Ovary (tissue), 10 donors: ENCODE data around the gene CSHL1. TPM values are rescaled to one million over a fixed set of nuclear protein-coding genes. Genes with fewer than 3 reads are reported as not detected.

Experiments used
- DNase-seq, 5 donors: peaks; one replicate each; pipeline ENCODE4 v3.0.0-alpha.2; 2019 to 2020
- H3K27ac ChIP-seq, 2 donors: fragments of 200-600 bp; one replicate each; pipeline versions ENCODE4 v1.5.1 to v1.8.0; 2019 to 2022
- H3K27me3 ChIP-seq: fragments of 200-600 bp; one replicate; pipeline ENCODE4 v1.8.0; 2022
- H3K36me3 ChIP-seq: fragments of 200-600 bp; sonication (generic); one replicate; pipeline ENCODE4 v1.5.1; 2019
- H3K4me1 ChIP-seq: one replicate; pipeline ENCODE4 v1.8.1; 2013; ENCODE audit warnings: mild to moderate bottlenecking, moderate library complexity; ENCODE audit not compliant: insufficient read depth
- H3K4me3 ChIP-seq: fragments of 200-600 bp; sonication (generic); one replicate; pipeline ENCODE4 v1.5.1; 2017
- H3K9me3 ChIP-seq, 2 donors: fragments of 200-600 bp in 1 of 2; sonication (generic) in 1 of 2; one replicate each; pipeline versions ENCODE4 v1.5.1 to v1.8.1; 2013 to 2019; ENCODE audit warnings: mild to moderate bottlenecking in 1 of 2, moderate library complexity in 1 of 2
- CTCF ChIP-seq, 3 donors: fragments of 450-650 bp in 2 of 3; fragments of 200-600 bp in 1 of 3; IDR thresholded peaks; one replicate each; pipeline versions ENCODE4 v1.5.1 to v1.8.0; 2016 to 2022; ENCODE audit warnings: antibody characterized with exemption in 3 of 3, mild to moderate bottlenecking in 1 of 3
- EP300 ChIP-seq: sonication (generic); formaldehyde crosslinking; IDR thresholded peaks from one replicate; pipeline ENCODE4 v1.6.1; 2017; ENCODE audit warnings: antibody characterized with exemption
- POLR2A ChIP-seq: fragments of 450-650 bp; IDR thresholded peaks from one replicate; pipeline ENCODE4 v1.6.1; 2017; ENCODE audit warnings: antibody characterized with exemption, mild to moderate bottlenecking, moderate library complexity
- WGBS, 3 donors: extraction: QIAGEN DNeasy Blood & Tissue Kit in 1 of 3; methylation state at CpG; one replicate each; pipeline versions ENCODE4 v1.1.5 to v1.1.7; 2013 to 2017; 5-methylcytosine and 5-hydroxymethylcytosine counted together
- intact Hi-C, 4 donors: fragments of 100-400 bp; cut with DNase I; formaldehyde crosslinking; loops; one replicate each; pipeline versions ENCODE4 v1.11.0 to v1.15.1; 2022 to 2023
- long read RNA-seq, 3 donors: library from polyadenylated mRNA in 2 of 3; unstranded in 2 of 3; transcript quantifications; one replicate each; pipeline ENCODE4 v2.0.0 and lab custom pipeline, GENCODE V29; 2021 to 2026
- polyA plus RNA-seq, 2 donors: library from polyadenylated mRNA; stranded (reverse); fragments of 200-250 nt in 1 of 2; fragments of 350-450 nt in 1 of 2; fragmentation: Illumina TruSeq in 1 of 2; extraction: RNeasy Lipid Tissue Mini Kit (QIAGEN cat#74804) in 1 of 2; gene quantifications; one replicate each; pipeline ENCODE4 v1.2.3, GENCODE V29; 2013 to 2014
- total RNA-seq, 7 donors: library from RNA; depleted of rRNA in 2 of 7; stranded (reverse); fragments of >200 nt in 2 of 7; fragmentation: NEBNext Ultra II Directional in 3 of 7; extraction: Animal tissue kit (Norgen Biotek cat#: 25700) in 3 of 7; gene quantifications; one replicate each; pipeline versions ENCODE4 v1.1.0 to v1.2.4, GENCODE V29; 2016 to 2023
- donor health status: DM: no; HTN: no; CAD: no; lungs with moderate emphysema.
- donor health status: DM: no; HTN: no; CAD: no.
- donor health status: Bipolar disorder and iron deficiency.
- donor health status: DM: yes; HTN: yes; CAD: no.
- donor health status: DM: no; HTN: no; CAD: no.
- donor health status: DM: yes; HTN: yes; CAD: no.

The CSHL1 gene
- total RNA-seq: not detected
- not detected for polyA plus RNA-seq
- long read RNA-seq, donor 1: 0 reads
- long read RNA-seq, donor 2: 0 reads
- long read RNA-seq, donor 3: 0 reads

GRCh38 chr17:63911041-63911635, at the start of gene CSHL1:
Gene CSHL1 (minus strand): TSS chr17:63911258. CDS start chr17:63911196, 62 bp downstream.
- WGBS, 3 donors: 71 to 78% (median 72%) methylated on average over 15 of the region's 15 CpGs
- intact Hi-C loops: loop anchor here in 3 of 4 donors (5.0 to 10.0 kb wide), 4 partner anchors 114 to 374 kb away; partner anchors contain the start of genes ERN1 (in 2 of the 3) and ICAM2 (in 1 of the 3)
- DNase-seq: no peak
- Histone ChIP-seq H3K4me1 (no peaks in the 10 kb centered on the region), H3K27ac (no peak within 1 kb of the TSS), H3K4me3 (no peak within 1 kb of the TSS), H3K9me3 (no peaks in the 10 kb centered on the region), H3K36me3 (no peaks in the 10 kb centered on the region), H3K27me3 (no peaks in the 10 kb centered on the region)
- no peak for TF ChIP-seq POLR2A
- no peak for TF ChIP-seq CTCF (IDR thresholded peaks at IDR 0.05)
- TF ChIP-seq EP300: no peak

GRCh38 chr17:63960430-63960829, 49.4 kb upstream of the CSHL1 start:
- no peak overlapping the region for H3K4me3 ChIP-seq
- DNase-seq: peak in 1 of 5 donors; percentile 10

GRCh38 chr17:63960006-63960405, 48.9 kb upstream of the CSHL1 start:
- intact Hi-C loops: no loop called here
- WGBS, 3 donors: 86 to 93% (median 89%) methylated on average over 9 of the region's 9 CpGs
- peaks cover 20% of the 10 kb centered on the region for H3K4me1 ChIP-seq
- H3K27me3 ChIP-seq: no peaks in the 10 kb centered on the region
- no peak overlapping the region for H3K27ac ChIP-seq
- H3K4me3 ChIP-seq: no peak overlapping the region
- no peaks in the 10 kb centered on the region for H3K36me3 ChIP-seq
- H3K9me3 ChIP-seq: no peaks in the 10 kb centered on the region
- no peak for TF ChIP-seq CTCF (IDR thresholded peaks at IDR 0.05)
- no peak for TF ChIP-seq POLR2A
- no peak for TF ChIP-seq EP300
- no peak for DNase-seq

More at GRCh38 chr17:63960430-63960829, 49.4 kb upstream of the CSHL1 start:
- no peaks in the 10 kb centered on the region for H3K9me3 ChIP-seq
- no peak overlapping the region for H3K27ac ChIP-seq
- H3K36me3 ChIP-seq: no peaks in the 10 kb centered on the region
- intact Hi-C loops: no loop called here
- H3K4me1 ChIP-seq: peaks cover 20% of the 10 kb centered on the region
- 86 to 89% (median 88%) methylated on average over 7 of the region's 7 CpGs for WGBS, 3 donors
- TF ChIP-seq CTCF (IDR thresholded peaks at IDR 0.05): no peak
- no peak for TF ChIP-seq POLR2A
- TF ChIP-seq EP300: no peak
- H3K27me3 ChIP-seq: no peaks in the 10 kb centered on the region

- WGBS, 3 donors: 53 to 71% (median 54%) methylated on average over 5 of the region's 5 CpGs
- H3K36me3 ChIP-seq: no peaks in the 10 kb centered on the region
- DNase-seq: peak in 2 of 5 donors; percentile 42 to 48
- no peak for TF ChIP-seq EP300
- no peak for TF ChIP-seq POLR2A
- TF ChIP-seq CTCF (IDR thresholded peaks at IDR 0.05): no peak
- H3K27me3 ChIP-seq: no peaks in the 10 kb centered on the region
- intact Hi-C loops: no loop called here
- H3K9me3 ChIP-seq: no peaks in the 10 kb centered on the region
- H3K4me3 ChIP-seq: no peak overlapping the region
- H3K27ac ChIP-seq: peak overlapping the region in 1 of 2 donors; percentile 10
- peaks cover 15% of the 10 kb centered on the region for H3K4me1 ChIP-seq
Observed at GRCh38 chr17:63956296-63956920, 45.4 kb upstream of the CSHL1 start.
